Fibroblast of lung (primary cell): ENCODE results near the gene RPP40. TPM values are rescaled to one million over a fixed set of nuclear protein-coding genes. Genes with fewer than 3 reads are reported as not detected.

Experiments used
- DNase-seq, 2 donors: peaks; one replicate each; pipeline versions ENCODE4 v3.0.0 to v3.0.0-alpha.2; 2010; ENCODE audit warnings: low read depth in 2 of 2
- H2AFZ ChIP-seq: 2 replicates; pipeline ENCODE4 v1.5.1; 2012; ENCODE audit warnings: low read length, control low read depth, inconsistent platforms
- H3K27ac ChIP-seq: 2 replicates; pipeline ENCODE4 v1.5.1; 2011; ENCODE audit warnings: low read length, control low read depth; ENCODE audit not compliant: insufficient read depth
- H3K27me3 ChIP-seq: 2 replicates; pipeline ENCODE4 v1.5.1; 2011; ENCODE audit warnings: mild to moderate bottlenecking, low read length; ENCODE audit not compliant: control insufficient read depth, insufficient read depth
- H3K36me3 ChIP-seq: 2 replicates; pipeline ENCODE4 v1.5.1; 2011; ENCODE audit warnings: low read length; ENCODE audit not compliant: control insufficient read depth, insufficient read depth
- H3K4me1 ChIP-seq: 2 replicates; pipeline ENCODE4 v1.5.1; 2011; ENCODE audit warnings: low read length; ENCODE audit not compliant: control insufficient read depth, insufficient read depth; ENCODE audit errors: extremely low read depth
- H3K4me2 ChIP-seq: 2 replicates; pipeline ENCODE4 v1.5.1; 2011; ENCODE audit warnings: low read length, control low read depth; ENCODE audit not compliant: insufficient read depth; ENCODE audit errors: extremely low read depth
- H3K4me3 ChIP-seq, 4 experiments: fragments of 200-600 bp in 1 of 4; sonication (generic) in 1 of 4; replicated peaks in 1 of 4; 2 replicates each; pipeline ENCODE4 v1.5.1; 2011 to 2016; ENCODE audit warnings: low read length in 4 of 4, low read depth in 3 of 4, mild to moderate bottlenecking in 3 of 4, control low read depth in 2 of 4, inconsistent platforms in 1 of 4, mixed read lengths in 1 of 4; ENCODE audit not compliant: insufficient read depth in 1 of 4; ENCODE audit errors: control extremely low read depth in 1 of 4
- H3K79me2 ChIP-seq: 2 replicates; pipeline ENCODE4 v1.5.1; 2012; ENCODE audit warnings: mild to moderate bottlenecking, low read length, inconsistent platforms; ENCODE audit not compliant: control insufficient read depth, insufficient read depth
- H3K9ac ChIP-seq: 2 replicates; pipeline ENCODE4 v1.5.1; 2011; ENCODE audit warnings: mild to moderate bottlenecking, low read length, control low read depth; ENCODE audit not compliant: insufficient read depth
- H3K9me3 ChIP-seq: 2 replicates; pipeline ENCODE4 v1.5.1; 2012; ENCODE audit warnings: low read depth, low read length; ENCODE audit not compliant: control insufficient read depth, insufficient read depth
- H4K20me1 ChIP-seq: 2 replicates; pipeline ENCODE4 v1.5.1; 2011; ENCODE audit warnings: low read length; ENCODE audit not compliant: control insufficient read depth, insufficient read depth; ENCODE audit errors: extremely low read depth
- EZH2 ChIP-seq: IDR thresholded peaks from 2 replicates; pipeline ENCODE4 v1.5.1; 2012; ENCODE audit warnings: low read length, control low read depth, mild to moderate bottlenecking; ENCODE audit errors: missing control alignments
- polyA plus RNA-seq, 2 donors: library from polyadenylated mRNA; depleted of rRNA in 1 of 2; stranded (reverse) in 1 of 2; unstranded in 1 of 2; fragments of >200 nt; gene quantifications; 2 replicates each; pipeline ENCODE4 v1.2.1, GENCODE V29; 2011 to 2012; ENCODE audit warnings: missing spikeins in 1 of 2
- total RNA-seq: library from RNA; depleted of rRNA; stranded (reverse); fragments of >200 nt; gene quantifications from 2 replicates; pipeline ENCODE4 v1.2.1, GENCODE V29; 2014
- TF ChIP-seq, protein P1 (sequence below), 2 donors: IDR thresholded peaks in 1 of 2; conservative IDR thresholded peaks in 1 of 2; 1 replicate in 1 of 2; 2 replicates in 1 of 2; pipeline ENCODE4 v1.5.1; 2011 to 2012; ENCODE audit warnings: low read length in 2 of 2, control low read depth in 1 of 2, inconsistent platforms in 1 of 2, low read depth in 1 of 2, mild to moderate bottlenecking in 1 of 2

The RPP40 gene
- total and polyA plus RNA-seq, 2 donors (not counting 1 experiment from before 2014, with no cell fraction given): 8.3 to 27.6 TPM

DNA sequence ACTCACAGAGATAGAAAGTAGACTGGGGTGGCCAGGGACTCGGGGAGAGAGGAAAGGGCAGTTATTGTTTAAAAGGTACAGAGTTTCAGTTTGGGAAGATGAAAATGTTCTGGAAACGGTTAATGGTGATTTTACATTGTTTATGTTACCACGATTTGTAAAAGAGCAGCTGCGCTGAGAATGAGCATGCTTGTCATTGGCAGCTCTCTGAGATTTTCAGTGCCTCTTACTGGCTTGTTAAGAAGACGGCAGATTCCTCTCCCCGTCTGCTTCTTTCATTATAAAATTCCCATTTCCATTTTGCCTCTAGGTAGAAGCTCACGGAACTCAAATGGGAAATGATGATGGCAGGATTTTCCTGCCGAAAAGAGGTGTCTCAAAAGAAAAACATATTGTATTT lies 41.6 kb upstream of the RPP40 start:
- DNase-seq: peak in 1 of 2 donors; percentile 57
- H3K9ac ChIP-seq: no peak overlapping the region
- no peaks in the 10 kb centered on the region for H3K4me1 ChIP-seq
- no peak for TF ChIP-seq EZH2
- TF ChIP-seq, protein P1, sequence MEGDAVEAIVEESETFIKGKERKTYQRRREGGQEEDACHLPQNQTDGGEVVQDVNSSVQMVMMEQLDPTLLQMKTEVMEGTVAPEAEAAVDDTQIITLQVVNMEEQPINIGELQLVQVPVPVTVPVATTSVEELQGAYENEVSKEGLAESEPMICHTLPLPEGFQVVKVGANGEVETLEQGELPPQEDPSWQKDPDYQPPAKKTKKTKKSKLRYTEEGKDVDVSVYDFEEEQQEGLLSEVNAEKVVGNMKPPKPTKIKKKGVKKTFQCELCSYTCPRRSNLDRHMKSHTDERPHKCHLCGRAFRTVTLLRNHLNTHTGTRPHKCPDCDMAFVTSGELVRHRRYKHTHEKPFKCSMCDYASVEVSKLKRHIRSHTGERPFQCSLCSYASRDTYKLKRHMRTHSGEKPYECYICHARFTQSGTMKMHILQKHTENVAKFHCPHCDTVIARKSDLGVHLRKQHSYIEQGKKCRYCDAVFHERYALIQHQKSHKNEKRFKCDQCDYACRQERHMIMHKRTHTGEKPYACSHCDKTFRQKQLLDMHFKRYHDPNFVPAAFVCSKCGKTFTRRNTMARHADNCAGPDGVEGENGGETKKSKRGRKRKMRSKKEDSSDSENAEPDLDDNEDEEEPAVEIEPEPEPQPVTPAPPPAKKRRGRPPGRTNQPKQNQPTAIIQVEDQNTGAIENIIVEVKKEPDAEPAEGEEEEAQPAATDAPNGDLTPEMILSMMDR (conservative IDR thresholded peaks at IDR 0.05 in 1 of 2, IDR thresholded peaks at IDR 0.05 in 1 of 2; ENCODE audit: low read depth in 1 of 2, low read length in 2 of 2): no peak
- no peak overlapping the region for H3K27ac ChIP-seq
- H3K4me2 ChIP-seq: peak overlapping the region; percentile 66
- no peaks in the 10 kb centered on the region for H3K36me3 ChIP-seq
- no peaks in the 10 kb centered on the region for H3K79me2 ChIP-seq
- H3K4me3 ChIP-seq: peak overlapping the region in 2 of 4 experiments; percentile 3 to 15
- peaks cover 2% of the 10 kb centered on the region for H3K27me3 ChIP-seq
- H4K20me1 ChIP-seq: no peaks in the 10 kb centered on the region
- H2AFZ ChIP-seq: peak overlapping the region; percentile 36
- H3K9me3 ChIP-seq: no peaks in the 10 kb centered on the region

DNA sequence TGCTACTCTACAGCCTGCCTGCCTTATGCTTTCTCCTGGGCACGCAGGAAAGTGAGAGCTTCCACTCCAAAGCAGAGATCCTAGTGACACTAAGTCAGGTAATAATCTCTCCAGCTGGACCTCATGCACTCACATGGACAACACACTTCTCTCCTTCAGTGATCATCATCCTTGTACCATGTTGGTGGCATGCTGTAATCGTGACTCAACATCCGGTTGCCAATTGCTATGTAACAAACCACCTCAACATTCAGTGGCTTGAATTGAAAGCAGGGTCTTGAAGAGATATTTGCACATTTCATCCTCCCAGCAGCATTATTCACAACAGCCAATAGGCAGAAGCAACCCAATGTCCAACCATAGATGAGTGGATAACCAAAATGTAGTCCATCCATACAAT lies 41.0 kb upstream of the RPP40 start:
- Histone ChIP-seq H3K4me1 (no peaks in the 10 kb centered on the region), H3K9me3 (no peaks in the 10 kb centered on the region), H4K20me1 (no peaks in the 10 kb centered on the region), H3K27me3 (peaks cover 2% of the 10 kb centered on the region), H2AFZ (no peak overlapping the region), H3K4me2 (no peak overlapping the region), H3K4me3 (no peak overlapping the region), H3K9ac (no peak overlapping the region), H3K27ac (no peak overlapping the region), H3K36me3 (no peaks in the 10 kb centered on the region), H3K79me2 (no peaks in the 10 kb centered on the region)
- TF ChIP-seq, protein P1 (conservative IDR thresholded peaks at IDR 0.05 in 1 of 2, IDR thresholded peaks at IDR 0.05 in 1 of 2; ENCODE audit: low read depth in 1 of 2, low read length in 2 of 2): no peak
- TF ChIP-seq EZH2: no peak
- DNase-seq: no peak

DNA sequence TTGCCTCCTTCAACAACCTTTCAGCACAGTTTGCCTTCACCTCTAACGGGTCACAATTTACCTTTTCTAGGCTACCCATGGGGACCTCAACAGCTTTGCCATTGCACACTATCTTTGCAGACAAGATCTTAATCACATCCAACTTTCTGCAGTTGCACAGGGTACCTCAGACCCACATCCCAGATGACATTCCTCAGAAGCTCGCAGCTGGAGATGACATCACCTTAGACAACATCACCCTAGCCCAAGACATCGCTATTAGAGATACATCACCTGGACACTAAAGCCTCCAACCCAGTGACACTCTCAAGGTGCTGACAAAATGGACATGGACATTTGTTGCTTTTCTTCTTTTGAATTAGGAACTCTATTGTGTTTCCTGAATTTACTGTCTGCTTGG lies 38.6 kb upstream of the RPP40 start:
- H3K9me3 ChIP-seq: no peaks in the 10 kb centered on the region
- no peak overlapping the region for H3K27ac ChIP-seq
- H3K9ac ChIP-seq: no peak overlapping the region
- no peaks in the 10 kb centered on the region for H3K79me2 ChIP-seq
- no peaks in the 10 kb centered on the region for H3K4me1 ChIP-seq
- TF ChIP-seq, protein P1 (conservative IDR thresholded peaks at IDR 0.05 in 1 of 2, IDR thresholded peaks at IDR 0.05 in 1 of 2; ENCODE audit: low read depth in 1 of 2, low read length in 2 of 2): no peak
- no peak for TF ChIP-seq EZH2
- H3K27me3 ChIP-seq: no peaks in the 10 kb centered on the region
- no peak overlapping the region for H3K4me3 ChIP-seq
- H2AFZ ChIP-seq: no peak overlapping the region
- no peaks in the 10 kb centered on the region for H4K20me1 ChIP-seq
- no peak overlapping the region for H3K4me2 ChIP-seq
- H3K36me3 ChIP-seq: no peaks in the 10 kb centered on the region
- no peak for DNase-seq
